T-helper 9 cell (primary cell): ENCODE data around the gene ITIH1.

ENCODE experiments used
- DNase-seq: peaks from one replicate; pipeline ENCODE4 v3.0.0-alpha.2; 2020

The ITIH1 gene

GRCh38 chr3:52817221-52817620 lies 39.8 kb downstream of the ITIH1 start:
- no peak for DNase-seq

- DNase-seq, result no peak
Observed at GRCh38 chr3:52817860-52818259, 40.5 kb downstream of the ITIH1 start.

- DNase-seq, result no peak
Observed at GRCh38 chr3:52819936-52820335, 42.5 kb downstream of the ITIH1 start.

GRCh38 chr3:52820736-52821135 lies 43.3 kb downstream of the ITIH1 start:
- no peak for DNase-seq

GRCh38 chr3:52822363-52822762 lies 45.0 kb downstream of the ITIH1 start:
- no peak for DNase-seq

GRCh38 chr3:52824037-52824436 lies 46.6 kb downstream of the ITIH1 start:
- DNase-seq, result no peak

- no peak for DNase-seq
Observed at GRCh38 chr3:52827441-52827840, 50.0 kb downstream of the ITIH1 start.

GRCh38 chr3:52827866-52828376 lies 50.5 kb downstream of the ITIH1 start:
- DNase-seq, result no peak

- no peak for DNase-seq
Observed at GRCh38 chr3:52829482-52829881, 52.1 kb downstream of the ITIH1 start.

GRCh38 chr3:52829906-52830463 lies 52.6 kb downstream of the ITIH1 start:
- DNase-seq, result no peak

GRCh38 chr3:52830535-52831258 lies 53.3 kb downstream of the ITIH1 start, which contains the start of gene ITIH4:
Gene ITIH4, minus strand, starts transcription at chr3:52830672. Its CDS starts 30 bp downstream, at chr3:52830642.
- no peak for DNase-seq

- no peak for DNase-seq
Observed at GRCh38 chr3:52831500-52832301, 54.3 kb downstream of the ITIH1 start.

- DNase-seq, result no peak
Observed at GRCh38 chr3:52833202-52833601, 55.8 kb downstream of the ITIH1 start.

- no peak for DNase-seq
Observed at GRCh38 chr3:52834871-52835501, 57.6 kb downstream of the ITIH1 start, which contains the start of gene MUSTN1. Gene MUSTN1, minus strand, starts transcription at chr3:52835019. Its CDS starts 71 bp downstream, at chr3:52834948.

GRCh38 chr3:52835766-52836470 lies 58.5 kb downstream of the ITIH1 start:
- DNase-seq, result no peak

GRCh38 chr3:52836471-52836845 lies 59.1 kb downstream of the ITIH1 start:
- no peak for DNase-seq

- DNase-seq, result no peak
Observed at GRCh38 chr3:52836986-52837385, 59.6 kb downstream of the ITIH1 start.

- no peak for DNase-seq
Observed at GRCh38 chr3:52838561-52839267, 61.3 kb downstream of the ITIH1 start.

GRCh38 chr3:52839268-52839575 lies 61.8 kb downstream of the ITIH1 start:
- no peak for DNase-seq

- DNase-seq, result no peak
Observed at GRCh38 chr3:52839892-52840545, 62.6 kb downstream of the ITIH1 start.
